ENCODE measurements around the gene TPR.

Gene TPR

GRCh38 chr1:186283374-186283773, 91.7 kb downstream of the TPR start:
- H2BK15ac ChIP-seq (ENCODE audit: low read length), result no peak overlapping the region
- H3K4me2 ChIP-seq (ENCODE audit: insufficient read depth, low read length, poor library complexity, severe bottlenecking), result no peak overlapping the region
- no peak overlapping the region for H2AK5ac ChIP-seq (ENCODE audit: low read depth, low read length)
- DNase-seq (ENCODE audit: low spot score), result no peak
- no peak overlapping the region for H3K14ac ChIP-seq (ENCODE audit: low read length)
- no CpG with 5 or more reads among the region's 3 CpGs for WGBS, 2 donors (ENCODE audit: extremely low coverage in 2 of 2, insufficient read length in 2 of 2, insufficient replicate concordance in 1 of 2)
- no peaks in the 10 kb centered on the region for H3K9me3 ChIP-seq (replicated peaks in 1 of 2; ENCODE audit: control insufficient read depth in 2 of 2, insufficient read depth in 1 of 2, low read depth in 1 of 2, low read length in 2 of 2)
- no peak overlapping the region for H2AFZ ChIP-seq (ENCODE audit: low read length)
- H2BK12ac ChIP-seq (ENCODE audit: low read length), result no peak overlapping the region
- H4K91ac ChIP-seq (ENCODE audit: low read depth, low read length, poor library complexity), result no peak overlapping the region
- no peak overlapping the region for H3K23ac ChIP-seq (ENCODE audit: low read depth, low read length, poor library complexity)
- H3K18ac ChIP-seq (ENCODE audit: low read length), result no peak overlapping the region
- no peak overlapping the region for H3K9ac ChIP-seq (ENCODE audit: low read depth, low read length, poor library complexity)
- H4K8ac ChIP-seq (ENCODE audit: low read depth, low read length), result no peak overlapping the region
- no peak overlapping the region for H2BK120ac ChIP-seq (ENCODE audit: low read depth, low read length)
- H3K36me3 ChIP-seq (replicated peaks in 1 of 2; ENCODE audit: control insufficient read depth in 2 of 2, insufficient read depth in 2 of 2, low read length in 2 of 2), result no peaks in the 10 kb centered on the region
- no peaks in the 10 kb centered on the region for H3K79me1 ChIP-seq (ENCODE audit: low read depth, low read length)
- no peak overlapping the region for H3K27ac ChIP-seq (replicated peaks; ENCODE audit: low read length)
- H3K27me3 ChIP-seq (ENCODE audit: control insufficient read depth in 3 of 3, insufficient read depth in 3 of 3, low read depth in 1 of 3, low read length in 3 of 3), result no peaks in the 10 kb centered on the region
- no peak overlapping the region for H3K4me3 ChIP-seq (ENCODE audit: low read length in 2 of 2)
- peaks cover 0 to 5% of the 10 kb centered on the region in 2 donors for H3K4me1 ChIP-seq (ENCODE audit: control insufficient read depth in 2 of 2, insufficient read depth in 1 of 2, low read depth in 1 of 2, low read length in 2 of 2)
- H2BK5ac ChIP-seq (ENCODE audit: low read length), result no peak overlapping the region
- H3K4ac ChIP-seq (ENCODE audit: low read length), result no peak overlapping the region

- Histone ChIP-seq H4K91ac (ENCODE audit: low read depth, low read length, poor library complexity) (no peak overlapping the region), H3K79me1 (ENCODE audit: low read depth, low read length) (no peaks in the 10 kb centered on the region), H3K18ac (ENCODE audit: low read length) (peak overlapping the region; percentile 52), H3K9me3 (replicated peaks in 1 of 2; ENCODE audit: control insufficient read depth in 2 of 2, insufficient read depth in 1 of 2, low read depth in 1 of 2, low read length in 2 of 2) (no peaks in the 10 kb centered on the region), H3K23ac (ENCODE audit: low read depth, low read length, poor library complexity) (no peak overlapping the region), H4K8ac (ENCODE audit: low read depth, low read length) (no peak overlapping the region), H3K14ac (ENCODE audit: low read length) (no peak overlapping the region), H3K4me2 (ENCODE audit: insufficient read depth, low read length, poor library complexity, severe bottlenecking) (no peak overlapping the region), H3K9ac (ENCODE audit: low read depth, low read length, poor library complexity) (no peak overlapping the region), H3K4ac (ENCODE audit: low read length) (no peak overlapping the region), H2BK120ac (ENCODE audit: low read depth, low read length) (no peak overlapping the region), H3K27me3 (ENCODE audit: control insufficient read depth in 3 of 3, insufficient read depth in 3 of 3, low read depth in 1 of 3, low read length in 3 of 3) (no peaks in the 10 kb centered on the region), H2AK5ac (ENCODE audit: low read depth, low read length) (no peak overlapping the region), H2AFZ (ENCODE audit: low read length) (no peak overlapping the region), H3K4me1 (ENCODE audit: control insufficient read depth in 2 of 2, insufficient read depth in 1 of 2, low read depth in 1 of 2, low read length in 2 of 2) (peaks cover 0 to 5% of the 10 kb centered on the region in 2 donors), H3K4me3 (ENCODE audit: low read length in 2 of 2) (no peak overlapping the region), H2BK12ac (ENCODE audit: low read length) (no peak overlapping the region), H3K36me3 (replicated peaks in 1 of 2; ENCODE audit: control insufficient read depth in 2 of 2, insufficient read depth in 2 of 2, low read length in 2 of 2) (no peaks in the 10 kb centered on the region), H3K27ac (replicated peaks; ENCODE audit: low read length) (no peak overlapping the region), H2BK5ac (ENCODE audit: low read length) (no peak overlapping the region), H2BK15ac (ENCODE audit: low read length) (no peak overlapping the region)
- DNase-seq (ENCODE audit: low spot score), result no peak
- WGBS, 2 donors (ENCODE audit: extremely low coverage in 2 of 2, insufficient read length in 2 of 2, insufficient replicate concordance in 1 of 2), result no CpG with 5 or more reads among the region's 8 CpGs
Observed at GRCh38 chr1:186282466-186282865, 92.6 kb downstream of the TPR start.

DNA sequence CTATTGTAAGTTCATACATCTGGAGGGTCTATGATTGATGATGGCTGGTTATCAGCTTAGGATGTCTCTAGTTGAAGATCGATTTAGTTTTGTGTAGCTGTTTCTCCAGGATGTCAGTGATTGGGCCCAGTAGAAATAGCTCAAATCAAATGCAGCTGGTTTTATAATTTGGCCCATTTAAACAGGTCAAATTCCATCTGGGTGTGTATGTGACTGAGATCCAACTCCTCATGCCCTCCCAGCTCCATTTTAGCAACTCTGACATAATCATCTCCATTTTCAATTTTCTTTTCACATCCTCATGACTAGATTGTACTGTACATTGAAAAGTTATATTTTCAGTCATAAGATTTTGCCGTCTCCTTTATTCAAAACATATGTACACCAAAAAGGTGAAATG, 99.2 kb downstream of the TPR start:
- no peaks in the 10 kb centered on the region for H3K27me3 ChIP-seq (ENCODE audit: control insufficient read depth in 3 of 3, insufficient read depth in 3 of 3, low read depth in 1 of 3, low read length in 3 of 3)
- H3K4me2 ChIP-seq (ENCODE audit: insufficient read depth, low read length, poor library complexity, severe bottlenecking), result no peak overlapping the region
- WGBS, 2 donors (ENCODE audit: extremely low coverage in 2 of 2, insufficient read length in 2 of 2, insufficient replicate concordance in 1 of 2), result no CpG with 5 or more reads among the region's 2 CpGs
- H3K79me1 ChIP-seq (ENCODE audit: low read depth, low read length), result no peaks in the 10 kb centered on the region
- H2BK5ac ChIP-seq (ENCODE audit: low read length), result no peak overlapping the region
- H2BK12ac ChIP-seq (ENCODE audit: low read length), result no peak overlapping the region
- H3K4me3 ChIP-seq (ENCODE audit: low read length in 2 of 2), result no peak overlapping the region
- no peak overlapping the region for H2AK5ac ChIP-seq (ENCODE audit: low read depth, low read length)
- H3K23ac ChIP-seq (ENCODE audit: low read depth, low read length, poor library complexity), result no peak overlapping the region
- no peak overlapping the region for H4K8ac ChIP-seq (ENCODE audit: low read depth, low read length)
- DNase-seq (ENCODE audit: low spot score), result no peak
- H3K36me3 ChIP-seq (replicated peaks in 1 of 2; ENCODE audit: control insufficient read depth in 2 of 2, insufficient read depth in 2 of 2, low read length in 2 of 2), result no peaks in the 10 kb centered on the region
- no peak overlapping the region for H3K14ac ChIP-seq (ENCODE audit: low read length)
- H2BK15ac ChIP-seq (ENCODE audit: low read length), result no peak overlapping the region
- no peak overlapping the region for H2AFZ ChIP-seq (ENCODE audit: low read length)
- no peak overlapping the region for H3K9ac ChIP-seq (ENCODE audit: low read depth, low read length, poor library complexity)
- no peaks in the 10 kb centered on the region for H3K4me1 ChIP-seq (ENCODE audit: control insufficient read depth in 2 of 2, insufficient read depth in 1 of 2, low read depth in 1 of 2, low read length in 2 of 2)
- H2BK120ac ChIP-seq (ENCODE audit: low read depth, low read length), result no peak overlapping the region
- H3K18ac ChIP-seq (ENCODE audit: low read length), result no peak overlapping the region
- no peak overlapping the region for H3K4ac ChIP-seq (ENCODE audit: low read length)
- no peaks in the 10 kb centered on the region for H3K9me3 ChIP-seq (replicated peaks in 1 of 2; ENCODE audit: control insufficient read depth in 2 of 2, insufficient read depth in 1 of 2, low read depth in 1 of 2, low read length in 2 of 2)
- no peak overlapping the region for H3K27ac ChIP-seq (replicated peaks; ENCODE audit: low read length)
- H4K91ac ChIP-seq (ENCODE audit: low read depth, low read length, poor library complexity), result no peak overlapping the region

GRCh38 chr1:186272486-186272885, 102.6 kb downstream of the TPR start:
- Histone ChIP-seq H3K18ac (ENCODE audit: low read length) (no peak overlapping the region), H3K4me2 (ENCODE audit: insufficient read depth, low read length, poor library complexity, severe bottlenecking) (no peak overlapping the region), H2BK5ac (ENCODE audit: low read length) (no peak overlapping the region), H2AK5ac (ENCODE audit: low read depth, low read length) (no peak overlapping the region), H3K9ac (ENCODE audit: low read depth, low read length, poor library complexity) (no peak overlapping the region), H2BK15ac (ENCODE audit: low read length) (no peak overlapping the region), H3K27me3 (ENCODE audit: control insufficient read depth in 3 of 3, insufficient read depth in 3 of 3, low read depth in 1 of 3, low read length in 3 of 3) (no peaks in the 10 kb centered on the region), H2BK120ac (ENCODE audit: low read depth, low read length) (no peak overlapping the region), H3K36me3 (replicated peaks in 1 of 2; ENCODE audit: control insufficient read depth in 2 of 2, insufficient read depth in 2 of 2, low read length in 2 of 2) (no peaks in the 10 kb centered on the region), H4K91ac (ENCODE audit: low read depth, low read length, poor library complexity) (no peak overlapping the region), H3K9me3 (replicated peaks in 1 of 2; ENCODE audit: control insufficient read depth in 2 of 2, insufficient read depth in 1 of 2, low read depth in 1 of 2, low read length in 2 of 2) (peaks cover 0 to 2% of the 10 kb centered on the region in 2 donors), H2BK12ac (ENCODE audit: low read length) (no peak overlapping the region), H3K23ac (ENCODE audit: low read depth, low read length, poor library complexity) (no peak overlapping the region), H3K27ac (replicated peaks; ENCODE audit: low read length) (no peak overlapping the region), H4K8ac (ENCODE audit: low read depth, low read length) (no peak overlapping the region), H3K4ac (ENCODE audit: low read length) (no peak overlapping the region), H3K79me1 (ENCODE audit: low read depth, low read length) (no peaks in the 10 kb centered on the region), H3K4me1 (ENCODE audit: control insufficient read depth in 2 of 2, insufficient read depth in 1 of 2, low read depth in 1 of 2, low read length in 2 of 2) (no peaks in the 10 kb centered on the region), H2AFZ (ENCODE audit: low read length) (no peak overlapping the region), H3K14ac (ENCODE audit: low read length) (no peak overlapping the region), H3K4me3 (ENCODE audit: low read length in 2 of 2) (no peak overlapping the region)
- DNase-seq (ENCODE audit: low spot score), result no peak
- WGBS, 2 donors (ENCODE audit: extremely low coverage in 2 of 2, insufficient read length in 2 of 2, insufficient replicate concordance in 1 of 2), result no CpG with 5 or more reads among the region's 1 CpG

All from neuronal stem cell (in vitro differentiated cells).